HUES48 (cell line): ENCODE data around the gene SAMD10.
A peak's percentile ranks its signal among the peaks of the same experiment; 100 is the strongest.

Experiments used
- H3K27ac ChIP-seq: one replicate; pipeline ENCODE4 v1.7.0; 2013; ENCODE audit warnings: low read depth, low read length, inconsistent platforms
- H3K27me3 ChIP-seq: 2 replicates; pipeline ENCODE4 v1.6.1; 2013; ENCODE audit warnings: mild to moderate bottlenecking, low read length; ENCODE audit not compliant: control insufficient read depth, insufficient read depth
- H3K36me3 ChIP-seq: 2 replicates; pipeline ENCODE4 v1.6.1; 2013; ENCODE audit warnings: low read length; ENCODE audit not compliant: control insufficient read depth, insufficient read depth
- H3K4me1 ChIP-seq: 2 replicates; pipeline ENCODE4 v1.6.1; 2013; ENCODE audit warnings: mild to moderate bottlenecking, low read length; ENCODE audit not compliant: control insufficient read depth, insufficient read depth
- H3K4me3 ChIP-seq: 2 replicates; pipeline ENCODE4 v1.5.1; 2013; ENCODE audit warnings: mild to moderate bottlenecking, low read depth, low read length
- H3K9ac ChIP-seq: 2 replicates; pipeline ENCODE4 v1.6.1; 2013; ENCODE audit warnings: mild to moderate bottlenecking, low read depth, low read length, moderate library complexity
- H3K9me3 ChIP-seq: 2 replicates; pipeline ENCODE4 v1.6.1; 2013; ENCODE audit warnings: low read length; ENCODE audit not compliant: control insufficient read depth, insufficient read depth

SAMD10 gene

DNA sequence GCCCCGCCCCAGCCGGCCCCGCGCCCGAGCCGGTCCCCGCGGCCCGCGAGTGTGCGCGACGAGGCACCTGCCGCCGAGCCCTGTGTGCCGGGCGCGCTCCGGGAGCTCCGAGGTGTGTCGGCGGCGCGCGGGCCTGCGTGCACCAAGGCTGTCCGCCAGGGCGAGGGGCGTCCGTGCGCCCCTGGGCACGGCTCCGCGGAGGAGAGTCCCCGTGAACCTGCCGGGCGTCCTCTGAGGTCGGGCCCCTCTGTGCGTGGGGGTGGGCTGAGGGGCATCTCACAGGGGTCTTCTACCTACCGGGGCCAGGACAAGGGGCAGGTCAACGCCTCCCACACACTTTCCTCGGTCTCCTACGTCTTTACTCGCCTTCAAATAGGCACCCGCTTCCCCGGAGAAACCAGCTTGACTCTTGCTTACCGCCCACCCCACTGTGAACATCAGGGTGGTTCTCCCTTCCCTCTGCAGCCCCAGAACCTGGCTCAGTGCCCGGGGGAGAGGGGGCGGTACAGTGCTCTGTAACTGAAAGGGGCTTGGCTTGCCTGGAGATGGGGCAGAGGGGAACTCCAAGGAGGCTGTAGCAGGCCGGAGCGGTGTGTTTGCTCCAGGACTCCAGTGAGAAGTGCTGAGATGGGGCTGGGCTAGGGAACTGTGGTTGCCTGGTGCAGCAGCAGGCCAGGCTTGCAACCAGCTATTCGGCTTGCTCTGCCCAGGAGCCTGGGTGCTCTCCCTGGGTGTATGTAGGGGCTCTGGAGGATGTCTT, at the start of gene SAMD10:
TSS of gene SAMD10 (minus strand) at position 86 of the 760 bp plus-strand sequence. CDS start 175 bp downstream, outside the sequence.
- Histone ChIP-seq H3K27ac (peak within 1 kb of the TSS; percentile 54), H3K36me3 (peaks cover 19% of the 10 kb centered on the region), H3K27me3 (peaks cover 10% of the 10 kb centered on the region), H3K4me3 (peak within 1 kb of the TSS; percentile 76), H3K4me1 (peaks cover 22% of the 10 kb centered on the region), H3K9ac (no peak within 1 kb of the TSS), H3K9me3 (no peaks in the 10 kb centered on the region)

DNA sequence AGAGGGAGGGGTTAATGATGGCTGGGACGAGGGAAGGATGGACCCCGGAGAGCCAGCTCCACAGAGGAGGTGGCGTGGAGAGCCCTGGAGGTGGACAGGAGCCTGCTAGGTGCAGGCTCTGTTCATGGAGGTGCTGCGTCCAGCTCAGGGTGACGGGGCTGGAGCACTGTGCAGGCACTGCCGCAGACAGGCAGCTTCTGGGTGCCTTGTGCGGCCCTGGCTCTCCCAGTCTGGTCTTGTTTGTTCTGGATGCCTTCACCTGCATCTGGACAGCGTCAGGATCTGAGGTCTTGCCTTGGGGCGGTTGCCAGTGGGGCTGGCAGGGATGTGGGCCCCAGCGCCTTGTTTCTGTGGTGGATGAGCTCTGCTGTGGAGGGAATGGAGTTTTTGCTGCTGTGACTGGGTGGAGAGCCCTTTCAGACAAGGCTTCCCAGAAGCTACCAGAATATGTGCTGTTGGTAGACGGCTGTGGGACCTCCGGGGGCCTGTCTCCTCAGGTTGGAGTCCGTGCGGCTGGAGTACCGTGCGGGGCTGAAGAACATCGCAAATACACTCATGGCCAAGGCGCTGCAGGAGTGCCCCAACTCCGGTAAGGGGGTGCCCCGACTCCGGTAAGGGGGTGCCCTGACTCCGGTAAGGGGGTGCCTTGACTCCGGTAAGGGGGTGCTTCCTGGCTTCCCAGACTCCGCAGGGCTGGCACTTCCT, 48.7 kb upstream of the SAMD10 start:
- no peaks in the 10 kb centered on the region for H3K27me3 ChIP-seq
- H3K4me3 ChIP-seq: no peak overlapping the region
- H3K9ac ChIP-seq: no peak overlapping the region
- H3K9me3 ChIP-seq: no peaks in the 10 kb centered on the region
- H3K27ac ChIP-seq: no peak overlapping the region
- no peaks in the 10 kb centered on the region for H3K4me1 ChIP-seq
- H3K36me3 ChIP-seq: peaks cover 96% of the 10 kb centered on the region

DNA sequence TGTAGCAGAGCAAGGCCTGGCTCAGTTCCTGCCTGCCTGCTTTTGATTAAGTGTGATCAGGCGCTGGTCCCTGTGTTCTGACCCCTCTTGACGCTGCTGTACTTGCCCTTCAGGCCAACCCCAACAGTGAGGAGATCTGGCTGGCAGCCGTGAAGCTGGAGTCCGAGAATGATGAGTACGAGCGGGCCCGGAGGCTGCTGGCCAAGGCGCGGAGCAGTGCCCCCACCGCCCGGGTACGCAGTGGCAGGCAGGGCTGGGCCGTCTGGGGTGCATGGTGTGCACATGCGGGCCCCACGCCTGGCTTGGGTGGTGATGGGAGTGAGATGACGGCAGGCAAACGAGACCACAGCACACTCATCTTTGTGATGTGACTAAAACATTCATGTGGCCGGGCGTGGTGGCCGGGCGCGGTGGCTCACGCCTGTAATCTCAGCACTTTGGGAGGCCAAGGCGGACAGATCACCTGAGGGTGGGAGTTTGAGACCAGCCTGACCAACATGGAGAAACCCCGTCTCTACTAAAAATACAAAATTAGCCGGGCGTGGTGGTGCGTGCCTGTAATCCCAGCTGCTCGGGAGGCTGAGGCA, 46.5 kb upstream of the SAMD10 start:
- peaks cover 97% of the 10 kb centered on the region for H3K36me3 ChIP-seq
- no peak overlapping the region for H3K27ac ChIP-seq
- no peaks in the 10 kb centered on the region for H3K4me1 ChIP-seq
- H3K9me3 ChIP-seq: no peaks in the 10 kb centered on the region
- no peaks in the 10 kb centered on the region for H3K27me3 ChIP-seq
- no peak overlapping the region for H3K9ac ChIP-seq
- no peak overlapping the region for H3K4me3 ChIP-seq

DNA sequence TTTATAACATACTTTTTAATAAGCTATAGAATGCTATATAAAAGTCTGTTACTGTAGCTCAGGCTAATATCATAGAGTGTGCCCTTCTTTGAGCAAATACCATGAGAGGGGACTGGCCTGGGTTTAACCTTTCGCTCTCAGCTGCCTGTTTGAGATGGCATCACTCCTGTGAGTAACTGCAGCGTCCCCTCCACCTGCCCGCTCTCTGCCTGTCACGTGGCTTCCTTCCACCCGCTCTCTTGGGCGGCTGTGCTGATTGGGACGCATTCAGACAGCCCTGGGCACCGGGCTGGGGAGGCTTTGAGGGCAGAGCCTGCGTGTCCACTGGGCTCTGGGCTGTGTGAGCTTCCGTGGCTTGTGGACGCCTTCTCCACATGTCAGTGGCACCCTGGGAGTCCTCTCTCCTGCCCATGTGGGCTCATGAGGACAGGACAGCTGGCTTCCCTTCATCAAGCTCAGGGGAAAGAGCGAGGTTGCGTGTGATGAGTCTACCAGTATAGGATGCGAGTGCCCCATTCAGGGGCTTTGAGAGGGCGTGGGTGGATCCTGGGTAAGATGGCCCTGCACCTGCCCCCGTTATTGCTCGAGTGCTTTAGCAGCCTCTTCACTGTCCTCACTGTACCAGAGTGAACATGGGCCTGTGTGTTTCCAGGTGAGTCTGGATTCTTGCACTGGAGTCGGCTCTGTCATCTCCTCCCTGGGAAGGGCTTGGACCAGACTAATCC, 45.8 kb upstream of the SAMD10 start:
- H3K9me3 ChIP-seq: no peaks in the 10 kb centered on the region
- no peaks in the 10 kb centered on the region for H3K27me3 ChIP-seq
- no peak overlapping the region for H3K9ac ChIP-seq
- no peak overlapping the region for H3K4me3 ChIP-seq
- H3K4me1 ChIP-seq: no peaks in the 10 kb centered on the region
- H3K27ac ChIP-seq: no peak overlapping the region
- H3K36me3 ChIP-seq: peaks cover 92% of the 10 kb centered on the region

DNA sequence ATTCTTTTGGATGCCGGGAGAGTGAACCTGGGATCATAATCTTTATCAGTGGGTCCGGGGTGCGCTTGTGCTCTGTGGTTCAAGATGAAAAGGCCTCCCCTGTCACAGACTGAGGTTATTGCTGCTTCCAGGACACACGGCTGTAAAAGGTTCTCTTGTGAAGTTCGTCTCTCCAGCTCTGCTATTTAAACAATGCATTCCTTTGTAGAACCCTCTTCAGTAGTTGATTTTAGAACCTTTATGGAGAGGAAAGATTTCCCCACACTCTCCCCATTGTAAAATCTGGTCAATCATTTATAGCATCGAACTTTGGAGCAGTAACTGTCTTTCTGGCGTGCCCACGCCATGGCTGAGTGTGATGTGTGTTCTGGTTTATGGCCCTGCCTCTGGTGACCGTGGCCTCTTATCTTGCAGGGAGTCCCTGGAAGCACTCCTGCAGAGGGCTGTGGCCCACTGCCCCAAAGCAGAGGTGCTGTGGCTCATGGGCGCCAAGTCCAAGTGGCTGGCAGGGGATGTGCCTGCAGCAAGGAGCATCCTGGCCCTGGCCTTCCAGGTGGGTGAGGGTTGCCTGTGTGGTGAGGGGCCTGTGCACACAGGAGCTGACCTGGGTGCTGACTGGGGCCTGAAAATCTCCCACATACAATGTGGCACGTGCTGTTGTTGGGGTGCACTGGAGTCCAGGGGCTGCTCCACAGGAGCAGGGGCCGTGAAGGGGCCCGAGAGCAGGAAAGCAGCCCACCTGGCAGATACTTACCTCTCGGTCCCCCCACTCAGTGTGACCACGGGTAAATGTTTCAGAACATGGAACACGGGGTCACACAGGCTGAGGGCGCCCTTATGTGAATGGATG, 44.9 kb upstream of the SAMD10 start:
- peaks cover 89% of the 10 kb centered on the region for H3K36me3 ChIP-seq
- no peak overlapping the region for H3K9ac ChIP-seq
- H3K27ac ChIP-seq: no peak overlapping the region
- H3K4me3 ChIP-seq: no peak overlapping the region
- no peaks in the 10 kb centered on the region for H3K4me1 ChIP-seq
- H3K9me3 ChIP-seq: no peaks in the 10 kb centered on the region
- no peaks in the 10 kb centered on the region for H3K27me3 ChIP-seq

DNA sequence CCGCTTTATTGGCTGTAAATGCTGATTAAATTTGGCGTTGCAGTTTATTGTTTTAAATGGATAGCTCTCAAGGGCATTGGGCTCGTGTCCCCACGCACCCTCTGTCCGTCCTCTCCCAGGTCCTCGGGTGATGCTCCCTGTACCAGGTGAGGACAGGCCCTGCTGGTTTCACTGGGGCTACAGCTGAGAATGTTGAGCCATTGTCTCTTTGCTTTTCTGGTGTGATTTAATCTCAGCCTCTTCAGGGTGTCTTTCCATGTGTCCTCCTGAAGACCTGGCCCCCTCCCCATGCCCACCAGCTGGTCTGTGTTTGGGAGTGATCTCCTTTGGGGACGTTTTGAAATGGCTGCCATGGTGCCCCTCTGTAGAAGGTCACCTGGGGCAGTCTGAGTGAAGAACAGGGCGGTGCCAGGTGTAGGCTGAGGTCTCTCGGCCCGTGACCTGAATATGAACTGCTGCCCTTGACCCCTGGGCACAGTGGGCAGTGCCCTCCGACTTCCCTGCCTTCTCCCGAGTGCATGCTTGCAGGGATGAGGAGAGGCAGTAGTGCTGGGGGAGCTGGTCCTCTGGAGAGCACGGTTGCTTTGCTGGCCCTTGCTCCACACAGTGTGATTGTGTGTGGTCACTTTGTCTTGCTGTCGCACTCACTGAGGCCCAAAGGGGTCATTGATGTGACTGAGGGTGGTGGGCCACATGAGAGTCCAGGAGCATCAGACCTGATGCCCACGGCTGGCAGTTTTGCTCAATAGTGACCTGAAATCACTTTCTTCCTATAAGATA, 44.1 kb upstream of the SAMD10 start:
- H3K27ac ChIP-seq: no peak overlapping the region
- no peaks in the 10 kb centered on the region for H3K4me1 ChIP-seq
- H3K9me3 ChIP-seq: no peaks in the 10 kb centered on the region
- H3K9ac ChIP-seq: no peak overlapping the region
- no peaks in the 10 kb centered on the region for H3K27me3 ChIP-seq
- H3K36me3 ChIP-seq: peaks cover 88% of the 10 kb centered on the region
- H3K4me3 ChIP-seq: no peak overlapping the region

DNA sequence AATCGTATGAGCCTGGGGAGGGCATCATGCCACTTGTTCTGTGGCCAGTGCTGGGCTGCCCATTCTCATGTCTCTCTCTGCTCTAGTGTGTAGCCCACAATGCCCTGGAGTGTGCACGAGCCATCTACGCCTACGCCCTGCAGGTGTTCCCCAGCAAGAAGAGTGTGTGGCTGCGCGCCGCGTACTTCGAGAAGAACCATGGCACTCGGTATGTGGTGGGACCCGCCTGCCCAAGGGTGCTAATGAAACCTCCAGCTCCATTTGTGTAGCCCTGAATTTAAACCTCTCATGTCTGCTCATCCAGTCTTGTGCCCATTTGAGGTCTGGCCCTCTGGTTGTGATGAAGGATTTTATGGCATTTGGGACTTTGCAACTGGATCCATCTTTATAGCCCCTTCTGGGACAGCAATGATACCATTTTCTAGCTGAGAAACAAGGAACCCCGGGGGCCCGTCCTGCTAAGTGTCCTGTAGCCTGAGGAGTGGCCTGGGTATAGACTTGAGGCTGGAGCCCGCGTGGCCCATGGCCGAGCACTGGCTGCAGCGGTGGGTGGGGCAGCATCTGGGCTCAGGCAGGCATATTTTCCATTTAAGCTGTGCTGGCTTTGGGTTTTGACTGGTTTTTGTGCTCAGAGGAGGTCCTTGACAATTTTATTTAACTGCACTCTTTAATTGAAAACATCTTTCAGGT, 43.4 kb upstream of the SAMD10 start:
- no peak overlapping the region for H3K27ac ChIP-seq
- no peaks in the 10 kb centered on the region for H3K27me3 ChIP-seq
- H3K36me3 ChIP-seq: peaks cover 87% of the 10 kb centered on the region

DNA sequence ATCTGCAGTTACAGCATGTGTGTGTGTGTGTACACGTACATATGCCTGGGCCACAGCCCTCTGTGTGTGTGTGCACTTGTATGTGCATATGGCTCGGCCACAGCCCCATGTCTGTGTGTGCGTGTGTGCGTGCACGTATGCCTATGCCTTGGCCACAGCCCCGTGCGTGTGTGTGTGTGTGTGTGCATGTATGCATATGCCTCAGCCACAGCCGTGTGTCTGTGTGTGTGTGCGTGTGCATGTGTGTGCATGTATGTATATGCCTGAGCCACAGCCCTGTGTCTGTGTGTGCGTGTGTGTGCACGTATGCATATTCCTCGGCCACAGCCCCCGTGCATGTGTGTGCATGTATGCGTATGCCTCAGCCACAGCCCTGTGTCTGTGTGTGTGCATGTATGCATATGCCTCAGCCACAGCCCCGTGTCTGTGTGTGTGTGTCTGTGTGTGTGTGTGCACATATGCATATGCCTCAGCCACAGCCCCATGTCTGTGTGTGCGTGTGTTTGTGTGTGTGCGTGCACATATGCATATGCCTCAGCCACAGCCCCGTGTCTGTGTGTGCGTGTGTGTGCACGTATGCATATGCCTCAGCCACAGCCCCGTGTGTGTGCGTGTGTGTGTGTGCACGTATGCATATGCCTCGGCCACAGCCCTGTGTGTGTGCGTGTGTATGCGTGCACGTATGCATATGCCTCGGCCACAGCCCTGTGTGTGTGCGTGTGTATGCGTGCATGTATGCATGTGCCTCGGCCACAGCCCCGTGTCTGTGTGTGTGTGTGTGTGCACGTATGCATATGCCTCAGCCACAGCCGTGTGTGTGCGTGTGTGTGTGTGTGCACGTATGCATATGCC, 41.9 kb upstream of the SAMD10 start:
- H3K9ac ChIP-seq: no peak overlapping the region
- no peaks in the 10 kb centered on the region for H3K4me1 ChIP-seq
- H3K9me3 ChIP-seq: no peaks in the 10 kb centered on the region
- no peak overlapping the region for H3K27ac ChIP-seq
- no peaks in the 10 kb centered on the region for H3K27me3 ChIP-seq
- peaks cover 82% of the 10 kb centered on the region for H3K36me3 ChIP-seq
- no peak overlapping the region for H3K4me3 ChIP-seq

More for the DNA sequence above, 43.4 kb upstream of the SAMD10 start:
- H3K4me3 ChIP-seq: no peak overlapping the region
- no peak overlapping the region for H3K9ac ChIP-seq
- H3K9me3 ChIP-seq: no peaks in the 10 kb centered on the region
- no peaks in the 10 kb centered on the region for H3K4me1 ChIP-seq

DNA sequence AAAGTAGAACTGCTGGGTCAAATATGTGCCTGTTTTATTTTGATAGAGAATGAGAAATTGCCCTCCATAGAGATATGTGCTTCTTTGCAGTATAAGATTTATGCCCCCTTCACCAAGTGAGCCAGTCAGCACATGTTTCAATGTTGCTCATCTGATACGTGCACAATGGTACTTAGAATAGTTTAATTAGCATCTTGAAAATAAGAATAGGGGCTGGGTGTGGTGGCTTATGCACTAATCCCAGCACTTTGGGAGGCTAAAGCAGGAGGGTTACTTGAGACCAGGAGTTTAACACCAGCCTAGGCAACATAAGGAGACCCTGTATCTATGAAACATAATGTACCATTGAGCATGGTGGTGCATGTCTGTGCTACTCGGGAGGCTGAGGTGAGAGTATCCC, 36.2 kb upstream of the SAMD10 start:
- H3K4me3 ChIP-seq: no peak overlapping the region
- H3K9ac ChIP-seq: no peak overlapping the region
- H3K27me3 ChIP-seq: no peaks in the 10 kb centered on the region
- H3K36me3 ChIP-seq: peaks cover 71% of the 10 kb centered on the region
- H3K9me3 ChIP-seq: no peaks in the 10 kb centered on the region
- H3K4me1 ChIP-seq: no peaks in the 10 kb centered on the region
- no peak overlapping the region for H3K27ac ChIP-seq
